Measurements from ENCODE around the gene ERCC3.

The ERCC3 gene

DNA sequence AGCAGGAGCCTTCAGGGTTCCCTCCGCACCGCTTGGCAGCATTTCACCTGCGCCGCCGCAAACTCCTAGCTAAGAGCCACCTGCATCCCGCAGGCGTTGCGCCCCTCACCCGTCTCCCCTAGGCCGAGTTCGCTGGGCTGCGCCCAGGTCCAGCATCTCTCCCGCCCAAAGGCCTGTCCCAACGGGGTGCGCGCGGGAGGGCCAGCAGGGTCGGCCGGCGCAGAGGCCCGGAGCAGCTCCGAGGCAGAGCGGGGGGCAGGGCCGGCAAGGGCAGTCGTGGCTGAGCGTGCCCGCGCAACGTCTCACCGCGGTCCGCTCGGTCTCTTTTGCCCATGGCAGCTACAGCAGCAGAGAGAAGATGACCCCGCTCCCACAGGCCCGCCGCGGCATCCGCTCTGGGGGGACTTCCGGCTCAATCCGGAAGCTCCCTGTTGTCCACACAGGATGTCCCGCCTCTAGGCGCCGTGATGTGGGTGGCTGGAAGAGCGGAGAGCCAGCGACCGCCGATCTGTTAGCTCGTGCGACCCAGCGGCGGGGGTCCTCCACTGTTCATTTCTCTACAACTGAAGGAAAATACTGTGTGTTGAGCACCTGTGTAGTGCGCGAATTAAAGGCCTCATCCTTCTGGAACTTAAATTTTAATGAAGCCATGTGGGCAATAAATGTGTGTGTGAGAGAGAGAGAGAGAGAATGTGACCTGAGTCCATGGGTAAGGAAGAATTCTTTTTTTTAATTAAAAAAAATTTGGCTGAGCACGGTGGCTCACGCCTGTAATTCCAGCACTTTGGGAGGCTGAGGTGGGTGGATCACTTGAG, at the start of gene ERCC3:
ERCC3 (minus strand) TSS at position 397 of the 815 bp plus-strand sequence; CDS start at position 334, 63 bp downstream.
- peak; percentile 83 for DNase-seq (ENCODE audit: low spot score)

DNA sequence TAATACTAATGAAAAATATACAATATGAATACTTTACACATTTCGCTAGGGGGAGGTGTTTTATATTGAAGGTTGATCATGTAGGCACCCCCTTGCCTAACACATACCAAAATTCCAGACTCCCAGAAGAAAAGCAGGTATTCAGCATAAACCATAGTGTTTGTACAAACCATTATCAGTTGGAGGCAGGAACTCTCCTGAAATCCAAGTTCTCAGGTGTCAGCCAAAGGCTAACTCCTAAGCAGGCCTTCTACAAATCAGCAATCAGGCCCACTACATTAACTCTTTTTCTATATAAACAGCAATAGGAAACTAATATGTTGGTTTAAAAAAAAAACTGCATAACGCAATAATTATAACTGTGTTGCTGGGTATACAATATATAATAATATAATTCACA, 49.3 kb upstream of the ERCC3 start:
- DNase-seq (ENCODE audit: low spot score) = no peak

DNA sequence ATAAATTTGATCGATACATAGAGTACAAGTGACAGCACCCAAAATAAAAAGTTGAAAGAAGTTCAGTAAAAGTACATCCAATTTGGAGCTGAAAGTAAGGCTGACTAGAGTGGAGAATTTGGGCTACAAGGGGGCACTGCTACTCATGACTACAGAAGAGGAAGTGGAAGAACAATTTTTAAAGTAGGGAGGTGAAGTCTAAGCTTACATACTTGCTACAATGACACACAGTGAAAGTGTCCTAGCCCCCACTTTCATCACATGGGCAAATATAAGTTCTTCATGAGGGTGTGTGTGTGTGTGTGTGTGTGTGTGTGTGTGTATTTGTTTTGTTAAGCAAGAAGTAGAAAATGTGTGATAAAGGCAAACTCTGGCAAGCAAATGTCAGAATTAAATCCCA, 48.2 kb upstream of the ERCC3 start:
- DNase-seq (ENCODE audit: low spot score) = no peak

DNA sequence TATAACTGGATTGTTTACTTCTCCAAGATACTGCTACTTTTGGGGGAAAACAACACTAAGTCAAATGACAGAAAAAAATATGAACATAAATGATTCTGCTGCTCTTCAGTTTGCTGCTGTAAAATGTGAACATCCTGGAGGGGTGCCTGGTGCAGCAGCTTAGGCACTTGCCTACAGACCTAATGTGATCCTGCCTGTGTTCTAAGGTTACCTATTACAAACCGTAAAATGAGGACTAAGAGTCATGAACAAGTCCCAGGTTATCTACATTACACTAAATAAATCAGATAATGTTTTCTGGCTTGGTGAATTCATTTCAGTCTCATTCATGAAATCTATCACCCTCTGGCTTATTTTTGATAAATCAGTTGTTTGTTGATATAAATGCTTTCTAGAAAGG, 38.4 kb upstream of the ERCC3 start:
- no peak for DNase-seq (ENCODE audit: low spot score)

DNA sequence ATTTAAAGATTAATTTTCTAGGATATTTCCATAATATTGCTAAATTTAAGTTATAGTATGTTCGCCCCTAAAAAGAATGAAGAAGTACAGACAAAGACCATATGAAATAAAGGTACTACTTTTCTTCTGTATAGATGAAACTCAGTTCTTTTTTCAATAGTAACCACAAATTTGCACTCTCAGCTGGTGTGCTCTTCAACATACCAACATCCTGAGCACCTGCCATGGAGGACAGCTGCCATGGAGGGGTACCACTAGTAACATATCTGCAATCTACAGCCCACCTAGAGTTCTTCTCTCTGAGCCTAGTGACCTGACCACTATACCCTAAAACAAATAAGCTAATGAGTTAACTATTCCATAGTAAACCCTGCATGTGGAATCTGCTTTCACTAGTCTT, 36.8 kb upstream of the ERCC3 start:
- no peak for DNase-seq (ENCODE audit: low spot score)

DNA sequence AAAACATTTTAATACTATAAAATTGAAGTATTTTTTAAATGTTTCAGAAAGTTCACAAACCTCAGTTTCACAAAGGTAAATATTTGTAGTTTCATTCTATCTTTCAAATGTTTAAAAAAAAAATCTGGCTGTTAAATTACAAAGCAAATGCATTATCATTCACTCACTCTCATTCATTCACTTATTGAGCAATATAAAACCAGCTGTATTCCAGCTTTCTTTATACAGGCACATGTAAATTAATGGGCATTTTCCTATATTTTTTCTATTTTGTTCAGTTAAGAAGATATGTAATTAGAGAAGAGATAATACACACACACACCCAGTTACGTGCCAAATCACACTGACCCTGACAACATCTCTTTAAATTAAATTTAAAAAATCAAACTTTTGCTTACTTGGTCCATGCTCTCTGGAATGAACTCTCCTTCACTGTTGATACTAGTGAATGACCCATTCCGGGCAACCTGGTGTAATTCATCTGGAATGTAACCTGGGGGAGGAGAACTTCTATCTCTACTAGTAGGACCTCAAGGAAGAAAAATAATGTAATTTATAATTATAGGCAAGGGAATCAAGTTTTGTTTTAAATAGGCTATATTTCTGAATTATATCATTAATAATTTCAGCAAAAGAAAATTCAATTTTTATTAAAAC, 32.5 kb upstream of the ERCC3 start:
- DNase-seq (ENCODE audit: low spot score) = no peak

DNA sequence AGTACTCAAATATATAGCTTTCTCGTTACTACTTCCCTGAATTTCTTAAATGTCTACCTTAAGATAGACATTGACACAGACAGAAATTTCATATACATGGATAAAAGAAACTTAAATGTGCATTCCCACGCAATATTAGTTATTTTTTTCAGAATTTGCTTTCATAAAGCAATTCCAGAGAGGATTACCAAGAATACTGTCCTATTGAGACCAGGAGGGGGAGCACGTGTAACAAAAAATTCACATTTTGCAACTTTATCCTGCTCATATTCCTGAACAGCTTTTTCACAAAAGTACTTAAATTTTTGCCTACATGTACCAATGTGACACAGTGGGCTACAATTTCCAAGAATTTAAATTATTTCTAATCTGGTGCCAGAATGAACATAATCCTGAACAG, 30.7 kb upstream of the ERCC3 start:
- DNase-seq (ENCODE audit: low spot score) = no peak

DNA sequence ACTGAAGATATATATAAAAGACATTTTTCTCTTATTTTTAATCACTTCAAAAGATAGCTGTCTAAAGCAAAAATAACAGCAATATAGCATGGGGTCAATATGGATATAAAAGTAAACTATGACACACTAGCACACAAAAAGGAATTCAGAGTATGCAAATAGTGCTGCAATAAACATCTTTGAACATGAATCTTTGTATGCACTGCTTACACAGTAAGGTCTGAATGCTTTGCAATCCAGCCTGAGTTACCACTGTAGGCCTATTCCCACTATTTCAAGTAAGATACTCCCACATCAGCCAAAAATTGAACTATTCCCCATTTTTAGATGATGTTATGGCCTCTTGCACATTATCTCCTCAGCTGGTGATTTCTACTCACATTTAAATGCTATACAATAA, 27.4 kb upstream of the ERCC3 start:
- DNase-seq (ENCODE audit: low spot score) = no peak

DNA sequence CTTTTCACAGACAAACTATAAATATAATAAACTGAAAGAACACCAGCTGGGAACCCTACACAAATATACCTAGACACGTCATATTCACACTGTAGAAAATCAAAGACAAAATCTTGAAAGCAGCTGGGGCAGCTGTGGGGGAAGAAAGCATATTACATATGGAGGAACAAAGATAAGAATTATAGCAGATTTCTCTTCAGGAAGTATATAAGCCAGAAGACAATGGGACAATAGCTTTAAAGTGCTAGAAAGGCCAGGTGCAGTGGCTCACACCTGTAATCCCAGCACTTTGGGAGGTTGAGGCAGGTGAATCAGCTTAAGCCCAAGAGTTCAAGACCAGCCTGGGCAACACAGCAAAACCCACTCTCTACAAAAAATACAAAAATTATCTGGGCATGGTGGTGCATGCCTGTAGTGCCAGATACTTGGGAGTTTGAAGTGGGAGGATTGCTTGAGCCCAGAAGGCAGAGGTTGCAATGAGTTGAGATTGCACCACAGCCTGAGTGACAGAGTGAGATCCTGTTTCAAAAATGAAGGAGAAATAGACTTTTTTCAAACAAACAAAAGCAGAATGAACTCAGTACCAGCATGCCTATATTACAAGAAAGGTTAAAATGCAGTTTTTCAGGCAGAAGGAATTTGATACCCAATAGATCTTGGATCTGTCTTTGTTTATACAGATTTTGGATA, 26.8 kb upstream of the ERCC3 start:
- no peak for DNase-seq (ENCODE audit: low spot score)

DNA sequence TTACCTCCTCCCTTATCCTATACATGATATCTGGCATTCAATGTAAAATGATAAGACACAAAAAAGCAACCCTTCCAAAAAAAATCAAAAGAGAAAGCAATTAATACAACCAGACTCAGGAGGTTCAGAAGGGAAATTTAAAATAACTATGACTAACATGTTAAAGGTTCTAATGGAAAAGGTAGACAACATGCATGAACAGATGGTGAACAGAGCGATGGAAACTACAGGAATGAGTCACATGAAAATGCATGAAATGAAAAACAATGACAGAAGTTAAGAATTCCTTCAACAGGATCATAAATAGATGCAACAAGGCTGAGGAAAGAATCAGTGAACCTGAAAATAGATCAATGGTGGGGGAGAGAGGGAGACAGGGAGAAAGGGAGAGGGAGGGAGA, 26.1 kb upstream of the ERCC3 start:
- DNase-seq (ENCODE audit: low spot score) = no peak

DNA sequence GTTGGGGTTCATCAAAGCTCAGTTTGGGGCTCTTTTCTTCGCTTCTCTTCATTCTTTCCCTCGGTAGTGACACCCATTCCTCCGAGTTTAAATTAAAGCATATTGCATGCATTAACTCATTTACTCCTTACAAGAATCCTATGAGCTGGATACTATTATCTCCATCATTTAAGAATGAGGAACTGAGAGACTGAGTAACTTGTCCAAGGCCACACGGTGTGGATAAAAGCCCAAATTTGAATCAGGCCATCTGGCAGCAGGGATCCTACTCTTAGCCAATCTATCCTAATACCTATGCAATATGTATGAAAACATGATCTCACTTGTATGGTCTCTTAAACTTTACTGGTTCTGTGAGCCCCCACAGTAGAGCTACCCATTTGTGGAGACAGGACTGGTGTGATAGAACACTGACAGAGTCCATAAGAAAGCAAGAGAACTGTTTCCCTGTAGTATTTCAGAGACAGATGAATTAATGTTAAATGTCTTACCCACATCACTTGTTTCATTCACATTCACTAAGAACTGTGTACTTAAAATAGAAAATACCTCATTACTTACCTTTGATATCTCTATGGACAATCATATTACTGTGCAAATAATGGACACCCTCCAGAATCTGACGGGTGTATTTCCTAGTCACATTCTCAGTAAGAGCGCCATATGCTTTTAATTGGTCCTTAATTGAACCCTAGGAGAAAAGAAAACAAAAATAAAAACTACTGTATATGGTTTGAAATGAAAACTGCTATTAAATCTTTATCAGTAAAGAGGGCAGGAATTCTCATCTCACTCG, 20.4 kb upstream of the ERCC3 start:
- DNase-seq (ENCODE audit: low spot score) = no peak

DNA sequence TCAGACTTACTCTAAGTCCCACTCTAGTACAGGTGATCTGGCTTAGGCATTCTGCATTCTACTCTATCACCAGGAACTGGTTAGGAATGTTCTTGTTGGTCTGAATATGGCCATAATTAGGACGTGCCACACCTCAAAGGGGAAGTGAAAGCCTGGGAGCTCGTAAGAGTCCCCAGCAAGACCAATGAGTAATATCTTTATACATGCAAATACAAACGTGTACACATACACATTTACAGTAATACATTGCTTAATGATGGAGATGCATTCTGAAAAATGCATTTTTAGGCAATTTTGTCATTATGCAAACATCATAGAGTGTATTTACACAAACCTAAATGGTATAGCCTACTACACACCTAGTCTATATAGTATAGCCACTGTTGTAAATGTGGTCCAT, 19.5 kb upstream of the ERCC3 start:
- no peak for DNase-seq (ENCODE audit: low spot score)

DNA sequence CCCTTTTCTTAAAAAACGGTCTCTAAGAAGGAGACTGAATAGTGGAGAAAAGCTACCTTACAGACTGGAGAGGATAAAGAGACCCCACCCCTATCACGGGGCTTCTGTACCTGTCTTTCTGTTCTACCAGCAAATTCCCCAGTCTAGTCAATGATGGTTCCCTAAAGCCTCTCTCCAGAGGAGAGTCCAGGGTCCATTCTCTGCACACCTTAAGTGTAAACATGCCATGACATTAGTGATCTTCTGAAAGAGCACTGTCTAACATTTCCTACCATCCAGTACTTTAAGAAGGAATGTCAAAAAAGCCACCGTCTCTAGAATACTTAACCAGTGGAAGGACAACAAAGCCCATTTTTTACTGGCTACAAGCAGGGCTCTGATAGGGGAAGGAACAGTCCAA, 17.0 kb upstream of the ERCC3 start:
- DNase-seq (ENCODE audit: low spot score) = no peak

DNA sequence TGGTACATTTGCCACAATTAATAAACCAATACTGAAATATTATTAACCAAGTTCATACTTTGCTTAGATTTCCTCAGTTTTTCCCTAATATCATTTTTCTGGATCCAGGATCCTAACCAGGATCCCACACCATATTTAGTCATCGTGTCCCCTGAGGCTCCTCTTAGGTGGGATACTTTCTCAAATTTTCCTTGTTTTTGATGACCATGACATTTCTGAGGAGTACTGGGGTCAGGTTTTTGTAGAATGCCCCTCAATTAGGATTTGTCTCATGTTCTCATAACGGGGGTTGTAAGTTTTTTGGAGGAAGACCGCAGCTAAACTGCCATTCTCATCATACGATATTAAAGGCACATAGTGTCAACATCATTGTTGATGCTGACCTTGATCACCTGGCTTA, 15.5 kb upstream of the ERCC3 start:
- DNase-seq (ENCODE audit: low spot score) = no peak

DNA sequence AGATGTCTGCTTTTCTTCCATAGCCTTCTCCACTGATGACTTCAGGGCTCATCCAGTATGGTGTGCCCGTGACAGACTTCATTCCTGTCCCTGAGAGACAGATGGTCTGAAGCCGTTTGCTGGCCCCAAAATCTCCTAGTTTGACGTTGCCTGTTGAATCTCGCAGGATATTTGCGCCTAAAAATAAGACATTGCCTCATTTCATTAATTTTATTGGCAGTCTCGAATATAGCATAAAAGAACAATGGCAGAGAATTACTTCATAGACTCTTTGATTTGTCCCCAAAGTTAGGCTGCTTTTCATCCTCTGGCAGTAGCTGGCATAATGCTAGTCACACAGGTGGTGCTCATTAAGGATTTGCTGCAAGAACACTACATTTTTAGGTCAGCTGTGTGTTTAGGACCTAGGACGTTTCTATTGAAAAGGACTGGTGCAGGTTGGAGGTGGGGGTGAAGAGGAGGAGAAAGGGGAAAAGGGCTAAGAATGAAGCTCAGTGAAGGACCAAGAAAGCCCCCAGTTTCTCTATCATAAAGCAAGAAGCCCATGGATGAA, 14.7 kb upstream of the ERCC3 start:
- DNase-seq (ENCODE audit: low spot score) = no peak

DNA sequence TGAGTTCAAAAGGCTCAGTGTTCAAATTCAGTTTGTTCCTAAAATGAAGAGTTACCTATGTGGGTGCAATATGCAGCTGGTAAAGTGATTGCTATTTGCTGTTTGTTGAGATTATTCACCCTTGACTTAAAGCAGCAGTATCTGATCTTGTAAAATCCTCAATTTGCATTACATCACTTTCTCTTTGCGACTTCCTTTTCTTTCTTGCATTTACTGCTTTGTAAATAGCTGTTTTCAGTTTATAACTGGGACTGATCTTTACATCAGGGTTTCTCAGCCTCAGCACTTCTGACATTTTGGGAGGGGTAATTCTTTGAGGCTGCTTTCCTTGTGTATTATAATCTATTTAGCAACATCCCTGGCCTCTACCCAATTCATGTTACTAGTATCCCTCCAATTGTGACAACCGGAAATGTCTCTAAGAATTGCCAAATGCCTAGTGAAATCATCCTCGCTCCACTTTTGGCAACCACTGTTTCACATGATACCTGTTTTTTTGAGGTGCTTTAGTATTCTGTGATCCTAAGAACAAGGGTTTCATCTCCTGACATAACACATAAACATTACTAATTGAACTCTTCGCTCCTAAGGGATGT, 12.1 kb upstream of the ERCC3 start:
- DNase-seq (ENCODE audit: low spot score) = no peak

DNA sequence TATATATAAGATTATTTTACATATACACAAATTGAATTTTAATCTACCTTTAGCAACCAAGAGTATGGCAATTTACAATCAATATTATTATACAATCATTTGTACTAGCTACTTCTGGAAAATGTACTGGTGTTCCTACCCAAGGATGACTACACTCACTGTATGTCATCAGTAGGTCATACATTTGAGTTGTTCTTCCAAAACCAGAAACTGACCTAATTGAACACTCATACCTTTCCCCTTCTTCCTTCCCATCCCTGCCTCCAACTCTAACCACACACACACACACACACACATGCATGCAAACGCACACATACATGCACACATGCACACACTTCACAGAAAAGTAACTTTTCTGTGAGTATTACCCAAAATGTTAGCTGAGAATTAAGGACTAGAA, 8.2 kb upstream of the ERCC3 start:
- DNase-seq (ENCODE audit: low spot score) = no peak

DNA sequence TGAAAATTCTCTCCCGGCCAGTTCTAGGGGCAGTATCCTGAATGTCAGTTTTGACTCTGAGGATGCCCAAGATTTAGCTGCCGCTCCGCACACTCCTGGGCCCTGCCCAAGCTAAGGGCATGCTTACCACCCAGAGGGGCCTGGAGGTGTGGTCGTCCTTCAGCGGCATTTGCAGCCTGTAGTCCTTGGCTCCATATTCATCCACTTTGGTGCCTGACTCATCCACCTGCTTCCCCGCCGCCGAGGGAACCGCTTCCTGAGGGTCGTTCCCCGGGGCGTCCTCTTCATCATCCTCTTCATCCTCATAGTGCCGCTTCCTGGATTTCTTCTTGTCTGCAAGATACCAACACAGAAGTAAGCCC, 577 bp downstream of the ERCC3 start:
- no peak for DNase-seq (ENCODE audit: low spot score)

DNA sequence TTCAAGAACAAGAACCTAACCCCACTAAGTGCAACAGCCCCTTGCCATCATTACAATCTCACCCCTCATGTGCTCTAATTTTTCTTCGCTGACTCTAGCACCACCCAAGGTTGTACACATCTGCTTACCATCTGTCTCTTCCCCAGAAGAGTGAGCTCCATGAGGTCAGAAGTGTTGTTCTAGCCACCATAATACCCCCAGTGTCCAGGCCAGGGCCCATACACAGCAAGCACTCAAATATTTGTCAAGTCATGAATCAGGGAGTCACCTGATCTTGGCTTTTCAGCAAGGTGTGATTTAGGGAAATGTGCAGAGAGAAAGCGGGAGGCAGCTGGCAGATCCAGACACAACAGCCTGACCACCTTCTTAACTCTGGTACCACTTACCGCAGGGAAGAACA, 5.7 kb downstream of the ERCC3 start:
- DNase-seq (ENCODE audit: low spot score) = no peak

DNA sequence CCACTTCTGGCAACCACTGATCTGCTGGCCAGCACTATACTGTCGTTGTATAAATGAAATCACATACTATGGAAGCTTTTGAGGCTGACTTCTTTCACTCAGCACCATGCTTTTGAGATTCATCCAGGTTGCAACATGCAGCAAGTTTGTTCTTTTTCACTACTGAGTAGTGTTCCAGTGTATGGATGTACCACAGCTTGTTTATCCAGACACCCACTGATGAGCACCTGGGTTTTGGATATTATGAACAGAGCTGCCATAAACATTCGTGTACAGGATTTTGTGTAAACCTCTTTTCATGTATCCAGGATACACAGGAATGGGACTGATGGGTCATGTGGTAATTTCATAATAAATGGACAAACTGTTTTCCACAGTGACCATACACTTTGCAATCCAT, 10.7 kb downstream of the ERCC3 start:
- DNase-seq (ENCODE audit: low spot score) = no peak

DNA sequence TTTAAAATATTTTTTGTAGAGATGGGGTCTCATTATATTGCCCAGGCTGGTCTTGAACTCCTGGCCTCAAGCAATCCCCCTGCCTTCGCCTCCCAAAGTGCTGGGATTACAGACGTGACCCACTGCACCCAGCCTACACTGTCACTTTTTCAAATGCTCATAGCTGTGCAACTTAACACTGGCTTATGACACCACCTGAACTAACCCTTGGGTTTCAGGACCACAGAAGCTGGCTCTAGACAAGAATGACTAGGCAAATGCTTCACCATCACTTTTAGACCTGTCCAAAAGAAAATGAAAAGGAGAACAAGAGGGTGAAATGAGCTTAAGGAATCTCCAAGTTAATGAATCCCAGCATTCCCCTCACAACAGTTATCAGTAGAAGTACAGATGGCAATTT, 13.3 kb downstream of the ERCC3 start:
- DNase-seq (ENCODE audit: low spot score) = no peak

DNA sequence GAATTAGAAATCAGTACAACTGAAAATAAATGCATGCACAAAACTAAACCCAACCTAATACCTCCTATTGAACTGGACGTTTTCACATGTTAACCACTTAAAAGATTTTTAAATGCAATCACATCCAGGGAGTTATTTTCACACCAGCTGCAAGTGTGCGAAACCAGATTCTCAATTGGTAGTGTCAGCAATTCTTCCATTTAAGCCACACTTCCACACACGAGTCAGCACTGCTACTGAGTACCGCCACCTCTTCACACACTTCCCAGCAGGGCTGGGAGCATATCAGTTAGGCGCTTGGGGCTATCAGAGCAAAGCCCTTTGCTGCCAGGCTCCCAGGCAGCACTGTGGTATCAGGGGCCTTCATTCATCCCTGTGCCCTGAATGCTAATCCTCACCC, 14.2 kb downstream of the ERCC3 start:
- no peak for DNase-seq (ENCODE audit: low spot score)

Data from HuH-7.5 (cell line).